Kidney capillary endothelial cell (primary cell): ENCODE measurements around the gene DAP3.
"Not testable (repeated sequence)": the region's sequence is repeated elsewhere in the genome, so short reads cannot be mapped to it uniquely, and the experiment has no call there.

Experiments
- DNase-seq: peaks from one replicate; pipeline ENCODE4 v3.0.0-alpha.2; 2018; ENCODE audit warnings: low spot score

DAP3 gene

GRCh38 chr1:155689081-155689607, at the start of gene DAP3:
Gene DAP3 (plus strand): TSS chr1:155689091. CDS start chr1:155709780, 20,689 bp downstream.
- DNase-seq: peak; percentile 72

- no peak for DNase-seq
These were observed 48.5 kb upstream of the DAP3 start for GRCh38 chr1:155640367-155640766.

DNA sequence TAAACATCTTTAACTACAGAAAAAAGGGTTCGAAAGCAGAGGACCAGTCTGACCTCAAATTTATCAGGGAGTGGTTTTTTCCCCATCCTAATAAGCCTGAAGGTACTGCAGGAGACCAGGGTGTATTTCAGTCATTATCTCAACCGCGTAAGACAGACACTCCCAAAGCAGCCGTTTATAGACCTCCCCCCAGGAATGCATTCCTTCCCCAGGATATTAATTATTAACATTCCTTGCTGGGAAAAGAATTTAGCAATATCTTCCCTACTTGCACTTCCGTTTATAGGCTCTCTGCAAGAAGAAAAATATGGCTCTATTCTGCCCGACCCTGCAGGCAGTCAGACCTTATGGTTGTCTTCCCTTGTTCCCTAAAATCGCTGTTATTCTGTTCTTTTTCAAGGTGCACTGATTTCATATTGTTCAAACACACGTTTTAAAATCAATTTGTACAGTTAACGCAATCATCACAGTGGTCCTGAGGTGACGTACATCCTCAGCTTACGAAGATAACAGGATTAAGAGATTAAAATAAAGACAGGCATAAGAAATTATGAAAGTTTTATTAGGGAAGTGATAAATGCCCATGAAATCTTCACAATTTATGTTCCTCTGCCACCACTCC, 46.2 kb upstream of the DAP3 start:
- not testable (repeated sequence) for DNase-seq

GRCh38 chr1:155643230-155643629, 45.7 kb upstream of the DAP3 start:
- DNase-seq: no peak

GRCh38 chr1:155645034-155645598, 43.8 kb upstream of the DAP3 start:
- DNase-seq: no peak

GRCh38 chr1:155645648-155646047, 43.2 kb upstream of the DAP3 start:
- no peak for DNase-seq

GRCh38 chr1:155646307-155646706, 42.6 kb upstream of the DAP3 start:
- DNase-seq: no peak

DNA sequence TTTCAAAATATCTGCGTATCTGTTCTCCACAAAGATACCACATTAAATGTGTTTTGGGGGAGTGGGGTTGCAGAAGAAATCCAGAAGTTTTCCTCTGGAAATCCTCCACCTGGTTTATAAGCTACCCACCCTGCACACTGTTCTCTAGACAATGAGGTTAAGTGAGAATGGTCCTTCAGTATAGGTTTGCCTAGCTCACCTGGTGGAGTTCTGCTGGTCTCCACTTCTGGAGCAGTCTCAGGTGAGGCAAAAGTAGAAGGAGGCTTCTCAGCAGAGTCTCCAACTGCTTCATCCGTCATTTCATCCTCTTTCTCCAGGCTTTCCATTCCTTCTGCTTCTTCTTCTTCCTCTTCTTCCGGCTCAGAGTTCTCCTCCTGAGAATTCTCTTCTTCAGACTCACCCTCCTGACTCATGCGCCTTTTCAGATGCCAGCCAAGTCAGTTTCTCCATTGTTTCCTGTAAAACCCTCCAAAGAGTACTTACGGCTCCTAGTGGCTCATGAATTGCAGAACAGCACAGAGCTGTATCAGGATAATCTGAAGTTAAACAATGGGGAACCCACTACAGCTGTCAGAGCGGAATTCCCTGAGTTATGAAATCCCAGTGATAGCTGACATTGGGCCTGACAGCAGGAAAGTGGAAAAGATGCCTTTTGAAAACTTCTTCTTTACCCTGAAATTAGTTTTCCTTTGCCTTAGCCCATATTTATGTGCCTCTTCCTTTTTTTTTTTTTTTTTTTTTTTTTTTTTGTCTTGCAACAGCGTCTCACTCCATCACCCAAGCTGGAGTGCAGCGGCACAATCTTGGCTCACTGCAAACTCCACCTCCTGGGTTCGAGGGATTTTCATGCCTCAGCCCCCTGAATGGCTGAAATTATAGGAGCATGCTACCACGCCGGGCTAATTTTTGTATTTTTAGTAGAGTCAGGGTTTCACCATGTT, 40.4 kb upstream of the DAP3 start:
- peak; percentile 73 for DNase-seq

GRCh38 chr1:155649676-155650075, 39.2 kb upstream of the DAP3 start:
- no peak for DNase-seq

GRCh38 chr1:155650231-155650757, 38.6 kb upstream of the DAP3 start:
- DNase-seq: no peak

GRCh38 chr1:155651861-155652661, 36.8 kb upstream of the DAP3 start:
- DNase-seq: no peak

GRCh38 chr1:155652951-155653350, 35.9 kb upstream of the DAP3 start:
- no peak for DNase-seq

- DNase-seq: no peak
These were observed 31.4 kb upstream of the DAP3 start for GRCh38 chr1:155657463-155657862.

DNA sequence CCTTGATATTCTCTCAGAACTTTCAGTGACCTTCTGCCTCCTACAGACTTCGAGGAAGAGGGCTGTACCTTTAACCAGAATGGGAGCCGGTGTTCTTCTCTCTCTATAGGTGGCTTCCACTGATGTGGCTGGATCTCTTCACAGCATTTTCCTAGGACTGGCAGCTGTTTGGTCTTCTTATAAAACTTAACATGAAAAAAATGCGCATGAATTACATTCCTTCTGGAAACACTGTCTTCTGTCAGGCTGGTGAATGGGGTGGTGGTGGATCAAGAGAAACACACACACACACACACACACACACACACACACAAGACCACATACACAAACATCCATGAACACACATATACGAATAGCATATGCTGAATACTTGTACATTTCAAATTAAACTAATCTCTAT, 27.7 kb upstream of the DAP3 start:
- DNase-seq: not testable (repeated sequence)

- DNase-seq: no peak
These were observed 19.4 kb upstream of the DAP3 start for GRCh38 chr1:155669233-155670162.

GRCh38 chr1:155671750-155672149, 17.1 kb upstream of the DAP3 start:
- DNase-seq: no peak

GRCh38 chr1:155673003-155673402, 15.9 kb upstream of the DAP3 start:
- no peak for DNase-seq

GRCh38 chr1:155678027-155678426, 10.9 kb upstream of the DAP3 start:
- no peak for DNase-seq

DNA sequence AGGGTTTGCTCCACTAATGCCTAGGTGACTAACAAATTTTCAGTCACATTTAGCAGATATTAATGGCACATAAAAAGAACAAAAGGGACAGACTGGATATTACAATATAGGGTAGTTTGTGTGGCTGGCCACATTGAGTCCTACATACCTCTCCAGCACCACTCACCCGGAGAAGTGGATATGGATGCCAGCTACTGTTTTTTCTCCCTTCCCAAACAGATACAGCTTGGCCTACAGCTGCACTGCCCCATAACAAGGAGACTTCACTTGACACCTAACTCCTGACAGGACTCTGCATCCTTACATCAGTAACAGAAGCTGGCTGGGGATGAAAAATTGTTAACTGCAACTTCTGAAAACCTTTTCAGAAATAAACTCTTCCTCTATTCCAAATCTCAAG, 9.9 kb upstream of the DAP3 start:
- DNase-seq: not testable (repeated sequence)

GRCh38 chr1:155680531-155680930, 8.4 kb upstream of the DAP3 start:
- DNase-seq: no peak

GRCh38 chr1:155681776-155682175, 7.1 kb upstream of the DAP3 start:
- no peak for DNase-seq
